ENCODE results near the gene RNF5. TPM values are rescaled to one million over a fixed set of nuclear protein-coding genes. Genes with fewer than 3 reads are reported as not detected.

Gene RNF5
- polyA plus RNA-seq, 1 donor from 2014 or later: 369 TPM

DNA sequence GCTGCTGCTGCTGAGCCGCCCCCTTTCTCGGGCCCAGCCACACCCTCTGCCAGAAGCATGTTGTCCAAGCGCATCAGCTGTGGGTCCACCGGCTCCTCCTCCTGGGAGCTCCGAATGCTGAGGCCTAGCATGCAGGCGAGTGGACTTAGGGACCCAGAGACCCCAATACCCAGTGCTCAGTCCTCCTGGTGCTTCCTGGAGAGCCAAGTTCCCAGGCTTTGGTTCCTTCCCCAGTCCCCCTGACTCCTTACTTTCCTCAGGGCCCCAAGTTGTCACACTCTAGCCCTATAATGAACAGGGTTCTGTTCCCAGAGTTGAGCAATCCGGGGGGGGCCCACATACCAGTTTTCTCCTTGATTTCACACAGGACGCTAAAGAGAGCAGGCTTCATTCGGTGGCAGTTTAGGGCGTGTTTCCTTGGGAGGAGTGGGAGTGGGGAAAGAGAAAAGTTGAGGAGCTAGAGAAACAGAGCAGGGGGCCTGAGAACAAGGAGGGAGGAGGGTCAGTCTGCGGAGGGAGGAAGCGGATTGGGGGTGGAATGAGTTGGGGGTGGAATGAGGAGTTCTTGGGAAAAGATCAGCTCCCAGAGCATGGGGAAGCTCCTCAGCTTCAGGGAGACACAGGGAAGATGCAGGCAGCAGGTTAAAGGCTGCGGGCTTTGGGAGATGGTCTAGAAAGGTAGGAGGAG lies 10.3 kb downstream of the RNF5 start:
- no peaks in the 10 kb centered on the region for H3K9me2 ChIP-seq (ENCODE audit: insufficient read depth, low read length)
- H3K9me3 ChIP-seq (ENCODE audit: low read length): no peaks in the 10 kb centered on the region
- no peak for TF ChIP-seq MXI1 (conservative IDR thresholded peaks at IDR 0.05; ENCODE audit: poor library complexity, severe bottlenecking)
- no peak for TF ChIP-seq POLR2AphosphoS5 (IDR thresholded peaks at IDR 0.05)
- no peak for TF ChIP-seq SMC3 (conservative IDR thresholded peaks at IDR 0.05; ENCODE audit: poor library complexity)
- no peaks in the 10 kb centered on the region for H3K27me3 ChIP-seq (ENCODE audit: insufficient read depth, low read depth, low read length)
- no peaks in the 10 kb centered on the region for H3K36me3 ChIP-seq (ENCODE audit: insufficient read depth, low read length)
- peaks cover 17% of the 10 kb centered on the region for H3K79me2 ChIP-seq (replicated peaks; ENCODE audit: insufficient read depth, low read length)
- H4K20me1 ChIP-seq (ENCODE audit: insufficient read depth): no peaks in the 10 kb centered on the region
- H3K9ac ChIP-seq (ENCODE audit: low read length): peak overlapping the region; percentile 94
- H3K27ac ChIP-seq (ENCODE audit: low read length): peak overlapping the region; percentile 91
- H2AFZ ChIP-seq (ENCODE audit: low read depth, low read length): no peak overlapping the region
- H3K4me2 ChIP-seq (ENCODE audit: low read length): peak overlapping the region; percentile 89
- peak overlapping the region; percentile 75 for H3K4me3 ChIP-seq (ENCODE audit: low read length)
- H3F3A ChIP-seq (ENCODE audit: insufficient read depth, low read length, poor library complexity, severe bottlenecking): no peaks in the 10 kb centered on the region

DNA sequence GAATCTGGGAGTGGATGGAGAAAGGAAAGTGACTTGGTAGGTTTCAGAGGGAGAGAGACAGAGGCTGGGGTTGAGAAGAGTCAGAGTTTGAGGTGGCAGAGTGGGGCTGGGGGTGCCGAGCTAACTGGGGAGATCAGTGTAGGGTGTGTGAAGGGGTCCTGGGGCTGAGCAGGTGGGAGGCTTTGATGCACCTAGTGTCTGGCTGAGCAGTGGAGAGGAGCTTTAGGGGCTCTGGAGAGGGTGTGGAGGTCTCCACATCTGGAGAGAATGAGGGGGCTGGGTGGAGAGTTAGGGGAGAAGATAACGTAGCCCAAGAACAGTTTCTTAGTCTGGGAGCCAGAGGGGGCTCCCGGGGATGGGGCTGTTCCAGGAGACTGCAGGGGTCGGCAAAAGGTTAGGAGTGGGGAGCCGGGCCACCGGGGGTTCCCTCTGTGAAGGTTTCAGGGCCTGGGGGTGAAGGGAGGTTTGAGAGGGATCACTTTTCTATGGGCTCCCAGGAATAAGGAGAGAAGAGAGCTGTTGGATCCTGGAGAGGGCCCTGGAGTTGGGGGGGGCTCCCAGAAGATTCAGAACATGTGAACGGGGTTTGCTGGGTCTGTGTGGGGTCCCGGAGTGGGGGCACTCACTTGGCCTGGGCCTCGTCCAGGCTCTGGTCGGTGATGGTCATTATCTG lies 11.0 kb downstream of the RNF5 start:
- H2AFZ ChIP-seq (ENCODE audit: low read depth, low read length): peak overlapping the region; percentile 12
- peak overlapping the region; percentile 89 for H3K4me2 ChIP-seq (ENCODE audit: low read length)
- TF ChIP-seq EP300 (conservative IDR thresholded peaks at IDR 0.05; ENCODE audit: poor library complexity, severe bottlenecking) (no peak), TAF1 (IDR thresholded peaks at IDR 0.05; ENCODE audit: low read depth) (no peak), EZH2 (IDR thresholded peaks at IDR 0.05; ENCODE audit: borderline replicate concordance, insufficient read depth, low read length, poor library complexity, severe bottlenecking) (no peak), MXI1 (conservative IDR thresholded peaks at IDR 0.05; ENCODE audit: poor library complexity, severe bottlenecking) (no peak), SMC3 (conservative IDR thresholded peaks at IDR 0.05; ENCODE audit: poor library complexity) (no peak), RAD21 (conservative IDR thresholded peaks at IDR 0.05) (no peak)
- TF ChIP-seq, protein P1, sequence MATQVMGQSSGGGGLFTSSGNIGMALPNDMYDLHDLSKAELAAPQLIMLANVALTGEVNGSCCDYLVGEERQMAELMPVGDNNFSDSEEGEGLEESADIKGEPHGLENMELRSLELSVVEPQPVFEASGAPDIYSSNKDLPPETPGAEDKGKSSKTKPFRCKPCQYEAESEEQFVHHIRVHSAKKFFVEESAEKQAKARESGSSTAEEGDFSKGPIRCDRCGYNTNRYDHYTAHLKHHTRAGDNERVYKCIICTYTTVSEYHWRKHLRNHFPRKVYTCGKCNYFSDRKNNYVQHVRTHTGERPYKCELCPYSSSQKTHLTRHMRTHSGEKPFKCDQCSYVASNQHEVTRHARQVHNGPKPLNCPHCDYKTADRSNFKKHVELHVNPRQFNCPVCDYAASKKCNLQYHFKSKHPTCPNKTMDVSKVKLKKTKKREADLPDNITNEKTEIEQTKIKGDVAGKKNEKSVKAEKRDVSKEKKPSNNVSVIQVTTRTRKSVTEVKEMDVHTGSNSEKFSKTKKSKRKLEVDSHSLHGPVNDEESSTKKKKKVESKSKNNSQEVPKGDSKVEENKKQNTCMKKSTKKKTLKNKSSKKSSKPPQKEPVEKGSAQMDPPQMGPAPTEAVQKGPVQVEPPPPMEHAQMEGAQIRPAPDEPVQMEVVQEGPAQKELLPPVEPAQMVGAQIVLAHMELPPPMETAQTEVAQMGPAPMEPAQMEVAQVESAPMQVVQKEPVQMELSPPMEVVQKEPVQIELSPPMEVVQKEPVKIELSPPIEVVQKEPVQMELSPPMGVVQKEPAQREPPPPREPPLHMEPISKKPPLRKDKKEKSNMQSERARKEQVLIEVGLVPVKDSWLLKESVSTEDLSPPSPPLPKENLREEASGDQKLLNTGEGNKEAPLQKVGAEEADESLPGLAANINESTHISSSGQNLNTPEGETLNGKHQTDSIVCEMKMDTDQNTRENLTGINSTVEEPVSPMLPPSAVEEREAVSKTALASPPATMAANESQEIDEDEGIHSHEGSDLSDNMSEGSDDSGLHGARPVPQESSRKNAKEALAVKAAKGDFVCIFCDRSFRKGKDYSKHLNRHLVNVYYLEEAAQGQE (IDR thresholded peaks at IDR 0.05; ENCODE audit: borderline replicate concordance): no peak
- TF ChIP-seq, protein P2, sequence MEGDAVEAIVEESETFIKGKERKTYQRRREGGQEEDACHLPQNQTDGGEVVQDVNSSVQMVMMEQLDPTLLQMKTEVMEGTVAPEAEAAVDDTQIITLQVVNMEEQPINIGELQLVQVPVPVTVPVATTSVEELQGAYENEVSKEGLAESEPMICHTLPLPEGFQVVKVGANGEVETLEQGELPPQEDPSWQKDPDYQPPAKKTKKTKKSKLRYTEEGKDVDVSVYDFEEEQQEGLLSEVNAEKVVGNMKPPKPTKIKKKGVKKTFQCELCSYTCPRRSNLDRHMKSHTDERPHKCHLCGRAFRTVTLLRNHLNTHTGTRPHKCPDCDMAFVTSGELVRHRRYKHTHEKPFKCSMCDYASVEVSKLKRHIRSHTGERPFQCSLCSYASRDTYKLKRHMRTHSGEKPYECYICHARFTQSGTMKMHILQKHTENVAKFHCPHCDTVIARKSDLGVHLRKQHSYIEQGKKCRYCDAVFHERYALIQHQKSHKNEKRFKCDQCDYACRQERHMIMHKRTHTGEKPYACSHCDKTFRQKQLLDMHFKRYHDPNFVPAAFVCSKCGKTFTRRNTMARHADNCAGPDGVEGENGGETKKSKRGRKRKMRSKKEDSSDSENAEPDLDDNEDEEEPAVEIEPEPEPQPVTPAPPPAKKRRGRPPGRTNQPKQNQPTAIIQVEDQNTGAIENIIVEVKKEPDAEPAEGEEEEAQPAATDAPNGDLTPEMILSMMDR (IDR thresholded peaks at IDR 0.05; ENCODE audit: poor library complexity, severe bottlenecking): no peak
- H3K9me2 ChIP-seq (ENCODE audit: insufficient read depth, low read length): no peaks in the 10 kb centered on the region
- H3K79me2 ChIP-seq (replicated peaks; ENCODE audit: insufficient read depth, low read length): peaks cover 17% of the 10 kb centered on the region
- H3K36me3 ChIP-seq (ENCODE audit: insufficient read depth, low read length): no peaks in the 10 kb centered on the region
- H3K27me3 ChIP-seq (ENCODE audit: insufficient read depth, low read depth, low read length): no peaks in the 10 kb centered on the region
- H3K9ac ChIP-seq (ENCODE audit: low read length): peak overlapping the region; percentile 94
- no peaks in the 10 kb centered on the region for H3F3A ChIP-seq (ENCODE audit: insufficient read depth, low read length, poor library complexity, severe bottlenecking)
- peak overlapping the region; percentile 75 for H3K4me3 ChIP-seq (ENCODE audit: low read length)
- no peaks in the 10 kb centered on the region for H3K9me3 ChIP-seq (ENCODE audit: low read length)
- H3K27ac ChIP-seq (ENCODE audit: low read length): peak overlapping the region; percentile 91
- no peaks in the 10 kb centered on the region for H4K20me1 ChIP-seq (ENCODE audit: insufficient read depth)
